ENCODE measurements around the gene NDUFV2.

The NDUFV2 gene

DNA sequence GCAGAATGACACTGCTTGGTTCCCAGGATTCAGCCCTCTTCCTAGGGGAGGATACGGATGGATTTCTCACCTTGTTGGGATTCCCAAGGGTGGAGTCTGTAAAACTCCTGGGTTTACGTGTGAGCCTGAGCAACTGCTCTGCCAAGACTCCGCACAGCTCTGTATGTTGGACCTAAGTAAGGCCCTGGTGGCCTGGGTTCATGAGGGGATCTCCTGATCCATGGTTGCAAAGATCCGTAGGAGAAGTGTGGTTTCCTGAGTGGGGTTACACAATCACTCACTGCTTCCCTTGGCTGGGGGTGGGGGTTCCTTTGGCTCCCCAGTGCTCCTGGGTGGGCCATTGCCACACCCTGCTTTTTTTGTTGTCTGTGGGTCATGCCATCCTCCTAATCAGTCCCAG lies 71.8 kb downstream of the NDUFV2 start:
- no peak overlapping the region for H3K4me3 Mint-ChIP-seq
- peaks cover 36% of the 10 kb centered on the region for H3K36me3 Mint-ChIP-seq (ENCODE audit: low read depth)
- H3K27ac Mint-ChIP-seq: peak overlapping the region; percentile 76
- peaks cover 77% of the 10 kb centered on the region for H3K4me1 Mint-ChIP-seq (ENCODE audit: low read depth)
- peaks cover 8% of the 10 kb centered on the region for H3K9me3 Mint-ChIP-seq
- H3K27me3 Mint-ChIP-seq: no peaks in the 10 kb centered on the region

DNA sequence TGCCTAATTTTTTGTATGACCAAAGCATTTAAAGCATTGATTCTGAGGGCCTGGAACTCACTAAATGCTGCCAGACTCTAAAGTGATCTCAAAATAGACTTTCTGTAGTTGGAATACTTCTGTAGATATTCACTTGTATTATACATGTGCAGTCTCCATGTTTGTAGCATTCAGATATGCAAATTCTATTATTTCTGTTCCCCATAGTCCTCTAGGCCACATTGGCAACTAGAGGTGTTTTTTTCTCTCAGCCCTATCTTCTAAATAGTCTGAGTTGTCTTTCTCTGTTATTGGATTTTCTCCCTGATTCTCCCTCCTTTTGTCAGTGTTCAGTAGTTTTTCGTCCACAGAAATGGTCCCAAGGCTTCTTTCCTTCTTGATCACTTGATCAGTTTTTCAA lies 72.6 kb downstream of the NDUFV2 start:
- Mint-ChIP-seq H3K4me1 (ENCODE audit: low read depth) (peaks cover 77% of the 10 kb centered on the region), H3K27me3 (no peaks in the 10 kb centered on the region), H3K4me3 (no peak overlapping the region), H3K27ac (peak overlapping the region; percentile 26), H3K36me3 (ENCODE audit: low read depth) (peaks cover 34% of the 10 kb centered on the region), H3K9me3 (peaks cover 7% of the 10 kb centered on the region)

DNA sequence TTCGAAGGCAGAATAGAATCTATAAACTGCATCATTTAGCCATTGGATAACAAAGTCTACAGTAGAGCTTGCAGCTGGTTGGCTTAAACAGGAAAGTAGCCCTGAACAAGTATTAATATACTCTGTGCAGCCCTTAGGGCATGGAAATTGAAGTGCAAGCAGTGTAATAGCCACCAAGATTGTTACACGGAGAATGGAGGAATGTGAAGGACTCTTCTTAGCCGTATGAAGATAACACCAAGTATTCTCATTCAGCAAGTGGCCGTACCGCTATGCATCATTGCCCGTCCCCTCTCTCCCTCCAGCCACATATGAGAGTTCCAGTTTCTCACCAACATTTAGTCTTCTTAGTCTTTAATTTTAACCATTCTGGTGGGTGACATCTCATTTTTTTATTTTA lies 74.5 kb downstream of the NDUFV2 start:
- H3K4me3 Mint-ChIP-seq: no peak overlapping the region
- no peaks in the 10 kb centered on the region for H3K27me3 Mint-ChIP-seq
- peaks cover 24% of the 10 kb centered on the region for H3K36me3 Mint-ChIP-seq (ENCODE audit: low read depth)
- H3K4me1 Mint-ChIP-seq (ENCODE audit: low read depth): peaks cover 82% of the 10 kb centered on the region
- peaks cover 3% of the 10 kb centered on the region for H3K9me3 Mint-ChIP-seq
- no peak overlapping the region for H3K27ac Mint-ChIP-seq

DNA sequence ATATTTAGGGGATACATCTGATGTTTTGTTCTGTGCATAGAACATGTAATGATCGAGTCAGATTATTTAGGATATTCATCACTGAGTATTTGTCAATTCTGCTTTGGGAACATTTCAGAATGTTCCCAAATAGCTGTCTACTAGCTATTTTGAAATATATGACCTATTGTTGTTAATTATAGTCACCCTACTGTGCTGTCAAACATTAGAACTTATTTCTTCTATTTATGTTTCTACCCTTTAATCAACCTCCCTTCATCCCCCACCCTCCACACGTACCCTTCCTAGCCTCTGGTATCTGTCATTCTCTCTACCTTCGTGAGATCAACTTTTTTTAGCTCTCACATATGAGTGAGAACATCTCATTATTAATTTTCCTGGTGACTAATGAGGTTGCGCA lies 75.0 kb downstream of the NDUFV2 start:
- H3K36me3 Mint-ChIP-seq (ENCODE audit: low read depth): peaks cover 28% of the 10 kb centered on the region
- no peak overlapping the region for H3K4me3 Mint-ChIP-seq
- peaks cover 3% of the 10 kb centered on the region for H3K9me3 Mint-ChIP-seq
- peaks cover 82% of the 10 kb centered on the region for H3K4me1 Mint-ChIP-seq (ENCODE audit: low read depth)
- H3K27me3 Mint-ChIP-seq: no peaks in the 10 kb centered on the region
- no peak overlapping the region for H3K27ac Mint-ChIP-seq

DNA sequence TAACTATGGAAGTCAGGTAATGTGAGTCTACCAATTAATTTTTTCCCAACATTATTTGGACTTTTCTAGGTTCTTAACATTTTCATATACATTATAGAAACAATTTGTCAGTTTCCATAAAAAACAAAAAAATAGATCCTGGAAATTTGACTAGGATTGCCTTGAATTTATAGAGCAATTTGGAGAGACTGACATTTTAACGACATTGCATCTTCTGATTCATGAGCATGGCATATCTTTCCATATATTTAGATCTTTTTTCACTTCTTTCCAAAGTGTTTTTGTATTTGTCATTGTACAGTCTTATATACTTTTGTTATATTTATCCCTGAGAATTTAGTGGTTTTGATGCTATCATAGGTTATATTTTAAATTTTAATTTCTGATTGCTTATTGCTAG lies 76.1 kb downstream of the NDUFV2 start:
- H3K4me1 Mint-ChIP-seq (ENCODE audit: low read depth): peaks cover 82% of the 10 kb centered on the region
- H3K27ac Mint-ChIP-seq: peak overlapping the region; percentile 8
- H3K36me3 Mint-ChIP-seq (ENCODE audit: low read depth): peaks cover 39% of the 10 kb centered on the region
- H3K9me3 Mint-ChIP-seq: peaks cover 3% of the 10 kb centered on the region
- H3K27me3 Mint-ChIP-seq: no peaks in the 10 kb centered on the region
- no peak overlapping the region for H3K4me3 Mint-ChIP-seq

DNA sequence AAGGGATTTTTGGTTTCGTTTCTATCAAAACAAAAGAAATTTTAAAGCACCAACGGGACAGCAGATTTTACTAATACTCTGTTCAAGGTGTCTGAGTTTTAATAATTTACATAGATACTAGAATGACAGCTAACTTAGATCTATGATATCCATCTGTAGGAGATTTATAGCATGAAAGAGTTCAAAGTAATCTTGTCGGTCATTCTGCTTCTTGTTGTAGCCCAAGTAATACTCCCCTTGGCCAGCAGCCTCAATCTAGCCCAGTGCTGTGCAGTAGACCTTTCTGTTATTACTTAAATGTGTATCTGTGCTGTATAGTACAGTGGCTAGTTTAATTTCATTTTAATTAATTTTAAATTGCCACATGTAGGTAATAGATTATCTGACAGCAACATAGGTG lies 78.8 kb downstream of the NDUFV2 start:
- H3K9me3 Mint-ChIP-seq: no peaks in the 10 kb centered on the region
- no peaks in the 10 kb centered on the region for H3K27me3 Mint-ChIP-seq
- H3K27ac Mint-ChIP-seq: no peak overlapping the region
- H3K36me3 Mint-ChIP-seq (ENCODE audit: low read depth): peaks cover 46% of the 10 kb centered on the region
- peaks cover 89% of the 10 kb centered on the region for H3K4me1 Mint-ChIP-seq (ENCODE audit: low read depth)
- H3K4me3 Mint-ChIP-seq: no peak overlapping the region

DNA sequence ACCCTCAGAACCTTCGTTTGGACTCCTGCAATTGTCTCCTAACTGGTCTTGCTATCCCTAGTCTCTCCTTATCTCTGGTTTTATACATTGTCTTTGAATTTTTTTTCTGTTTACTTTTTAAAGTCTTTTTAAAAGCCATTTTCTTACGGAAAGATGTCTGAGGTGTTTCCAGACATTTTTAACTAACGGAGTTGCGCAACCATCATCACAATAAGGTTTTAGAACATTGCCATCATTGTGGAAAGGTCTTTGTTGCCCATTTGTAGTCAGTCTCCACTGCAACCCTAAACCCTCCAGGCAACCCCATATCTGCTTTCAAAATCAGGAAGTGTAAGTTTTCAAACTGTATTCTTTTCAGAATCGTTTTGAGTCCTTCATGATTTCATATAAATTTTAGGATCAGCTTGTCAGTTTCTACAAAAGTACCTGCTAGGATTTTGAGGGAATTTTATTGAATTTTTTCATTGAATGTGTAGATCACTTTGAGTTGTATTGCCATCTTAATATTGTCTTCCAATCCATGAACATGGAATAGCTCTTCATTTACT lies 80.4 kb downstream of the NDUFV2 start:
- peaks cover 78% of the 10 kb centered on the region for H3K4me1 Mint-ChIP-seq (ENCODE audit: low read depth)
- no peak overlapping the region for H3K27ac Mint-ChIP-seq
- no peaks in the 10 kb centered on the region for H3K27me3 Mint-ChIP-seq
- no peak overlapping the region for H3K4me3 Mint-ChIP-seq
- peaks cover 49% of the 10 kb centered on the region for H3K36me3 Mint-ChIP-seq (ENCODE audit: low read depth)
- H3K9me3 Mint-ChIP-seq: no peaks in the 10 kb centered on the region

All from stimulated activated naive CD8-positive, alpha-beta T cell treated with anti-CD3 and anti-CD28 coated beads, Interleukin-15, Interleukin-2, amounts not matched to agents 100 ng/mL and 50 ng/mL, for 24 hours (primary cell).